Effector memory CD4-positive, alpha-beta T cell (primary cell): ENCODE data around the gene CTCF.

ENCODE experiments used
- DNase-seq, 3 donors: peaks; one replicate each; pipeline ENCODE4 v3.0.0-alpha.2; 2020
- H3K27ac ChIP-seq: 2 replicates; pipeline ENCODE4 v1.7.0; 2013; ENCODE audit warnings: mild to moderate bottlenecking, low read length, moderate library complexity; ENCODE audit not compliant: insufficient read depth, poor library complexity, severe bottlenecking
- H3K27me3 ChIP-seq: replicated peaks from 2 replicates; pipeline ENCODE4 v1.7.0; 2013; ENCODE audit warnings: mild to moderate bottlenecking, low read length; ENCODE audit not compliant: insufficient read depth, control insufficient read depth, poor library complexity, severe bottlenecking
- H3K36me3 ChIP-seq: 2 replicates; pipeline ENCODE4 v1.7.0; 2013; ENCODE audit warnings: mild to moderate bottlenecking, low read length, moderate library complexity; ENCODE audit not compliant: control insufficient read depth, insufficient read depth
- H3K4me1 ChIP-seq: 2 replicates; pipeline ENCODE4 v1.7.0; 2013; ENCODE audit warnings: low read length, mild to moderate bottlenecking; ENCODE audit not compliant: control insufficient read depth, insufficient read depth, poor library complexity, severe bottlenecking
- H3K4me3 ChIP-seq: 2 replicates; pipeline ENCODE4 v1.7.0; 2013; ENCODE audit warnings: low read length, low read depth, mild to moderate bottlenecking; ENCODE audit not compliant: insufficient read depth, poor library complexity, severe bottlenecking
- H3K9me3 ChIP-seq: 2 replicates; pipeline ENCODE4 v1.7.0; 2013; ENCODE audit warnings: mild to moderate bottlenecking, low read length, moderate library complexity; ENCODE audit not compliant: control insufficient read depth

The CTCF gene

GRCh38 chr16:67649494-67649931 is 87.2 kb downstream of the CTCF start:
- Histone ChIP-seq H3K27ac (no peak overlapping the region), H3K4me1 (peaks cover 14% of the 10 kb centered on the region), H3K9me3 (no peaks in the 10 kb centered on the region), H3K36me3 (peaks cover 67% of the 10 kb centered on the region), H3K4me3 (no peak overlapping the region), H3K27me3 (no peaks in the 10 kb centered on the region)
- DNase-seq, result no peak

GRCh38 chr16:67650023-67650422 is 87.7 kb downstream of the CTCF start:
- Histone ChIP-seq H3K27ac (no peak overlapping the region), H3K36me3 (peaks cover 72% of the 10 kb centered on the region), H3K27me3 (no peaks in the 10 kb centered on the region), H3K9me3 (no peaks in the 10 kb centered on the region), H3K4me3 (no peak overlapping the region), H3K4me1 (peaks cover 12% of the 10 kb centered on the region)
- DNase-seq, result no peak

- Histone ChIP-seq H3K27ac (no peak overlapping the region), H3K27me3 (no peaks in the 10 kb centered on the region), H3K9me3 (no peaks in the 10 kb centered on the region), H3K4me3 (no peak overlapping the region), H3K4me1 (peaks cover 3% of the 10 kb centered on the region), H3K36me3 (peaks cover 82% of the 10 kb centered on the region)
- DNase-seq, result no peak
Observed at GRCh38 chr16:67651039-67651438, 88.7 kb downstream of the CTCF start.

- no peaks in the 10 kb centered on the region for H3K4me1 ChIP-seq
- H3K9me3 ChIP-seq, result no peaks in the 10 kb centered on the region
- no peak overlapping the region for H3K27ac ChIP-seq
- peaks cover 85% of the 10 kb centered on the region for H3K36me3 ChIP-seq
- H3K4me3 ChIP-seq, result no peak overlapping the region
- no peak for DNase-seq
- H3K27me3 ChIP-seq, result no peaks in the 10 kb centered on the region
Observed at GRCh38 chr16:67651847-67652246, 89.5 kb downstream of the CTCF start.

- no peak for DNase-seq
- Histone ChIP-seq H3K9me3 (no peaks in the 10 kb centered on the region), H3K27ac (no peak overlapping the region), H3K36me3 (peaks cover 81% of the 10 kb centered on the region), H3K4me1 (no peaks in the 10 kb centered on the region), H3K4me3 (no peak overlapping the region), H3K27me3 (no peaks in the 10 kb centered on the region)
Observed at GRCh38 chr16:67652578-67653127, 90.3 kb downstream of the CTCF start.

GRCh38 chr16:67653128-67653788 is 90.9 kb downstream of the CTCF start:
- Histone ChIP-seq H3K36me3 (peaks cover 82% of the 10 kb centered on the region), H3K4me3 (no peak overlapping the region)

GRCh38 chr16:67653789-67654402 is 91.6 kb downstream of the CTCF start:
- DNase-seq, result no peak
- Histone ChIP-seq H3K27me3 (no peaks in the 10 kb centered on the region), H3K4me1 (peaks cover 7% of the 10 kb centered on the region), H3K36me3 (peaks cover 79% of the 10 kb centered on the region), H3K27ac (no peak overlapping the region), H3K9me3 (no peaks in the 10 kb centered on the region), H3K4me3 (no peak overlapping the region)

More at GRCh38 chr16:67653128-67653788, 90.9 kb downstream of the CTCF start:
- no peak for DNase-seq
- Histone ChIP-seq H3K27me3 (no peaks in the 10 kb centered on the region), H3K27ac (no peak overlapping the region), H3K4me1 (peaks cover 3% of the 10 kb centered on the region), H3K9me3 (no peaks in the 10 kb centered on the region)

- no peak overlapping the region for H3K27ac ChIP-seq
- no peak overlapping the region for H3K4me3 ChIP-seq
- peaks cover 12% of the 10 kb centered on the region for H3K4me1 ChIP-seq
- no peaks in the 10 kb centered on the region for H3K27me3 ChIP-seq
- peaks cover 73% of the 10 kb centered on the region for H3K36me3 ChIP-seq
- no peaks in the 10 kb centered on the region for H3K9me3 ChIP-seq
- DNase-seq, result no peak
Observed at GRCh38 chr16:67654403-67654911, 92.1 kb downstream of the CTCF start.

- Histone ChIP-seq H3K4me1 (peaks cover 16% of the 10 kb centered on the region), H3K27ac (no peak overlapping the region), H3K36me3 (peaks cover 64% of the 10 kb centered on the region), H3K9me3 (no peaks in the 10 kb centered on the region), H3K4me3 (no peak overlapping the region), H3K27me3 (no peaks in the 10 kb centered on the region)
- no peak for DNase-seq
Observed at GRCh38 chr16:67655363-67655762, 93.0 kb downstream of the CTCF start.
